Measurements from ENCODE around the gene MYO3B. TPM values are rescaled to one million over a fixed set of nuclear protein-coding genes. Genes with fewer than 3 reads are reported as not detected.

Gene MYO3B
- total RNA-seq, 1 donor from 2014 or later: not detected

GRCh38 chr2:170562928-170563327 lies 385.0 kb downstream of the MYO3B start:
- no peak for TF ChIP-seq CTCF (IDR thresholded peaks at IDR 0.05)
- no peak for DNase-seq (ENCODE audit: low spot score)
- Mint-ChIP-seq H3K4me3 (ENCODE audit: unreplicated experiment) (no peak overlapping the region), H3K27me3 (ENCODE audit: low read depth) (peaks cover 42% of the 10 kb centered on the region), H3K9me3 (ENCODE audit: low read depth) (no peaks in the 10 kb centered on the region), H3K27ac (ENCODE audit: unreplicated experiment) (no peak overlapping the region), H3K4me1 (ENCODE audit: low read depth) (no peaks in the 10 kb centered on the region), H3K36me3 (ENCODE audit: low read depth) (no peaks in the 10 kb centered on the region)

- H3K9me3 Mint-ChIP-seq (ENCODE audit: low read depth): no peaks in the 10 kb centered on the region
- H3K27ac Mint-ChIP-seq (ENCODE audit: unreplicated experiment): no peak overlapping the region
- no peak for DNase-seq (ENCODE audit: low spot score)
- no peak overlapping the region for H3K4me3 Mint-ChIP-seq (ENCODE audit: unreplicated experiment)
- TF ChIP-seq CTCF (IDR thresholded peaks at IDR 0.05): no peak
- no peaks in the 10 kb centered on the region for H3K36me3 Mint-ChIP-seq (ENCODE audit: low read depth)
- peaks cover 42% of the 10 kb centered on the region for H3K27me3 Mint-ChIP-seq (ENCODE audit: low read depth)
- no peaks in the 10 kb centered on the region for H3K4me1 Mint-ChIP-seq (ENCODE audit: low read depth)
Measured at GRCh38 chr2:170563401-170563800, 385.5 kb downstream of the MYO3B start.

GRCh38 chr2:170566138-170566537 lies 388.2 kb downstream of the MYO3B start:
- no peaks in the 10 kb centered on the region for H3K36me3 Mint-ChIP-seq (ENCODE audit: low read depth)
- DNase-seq (ENCODE audit: low spot score): no peak
- no peaks in the 10 kb centered on the region for H3K9me3 Mint-ChIP-seq (ENCODE audit: low read depth)
- no peaks in the 10 kb centered on the region for H3K4me1 Mint-ChIP-seq (ENCODE audit: low read depth)
- peaks cover 36% of the 10 kb centered on the region for H3K27me3 Mint-ChIP-seq (ENCODE audit: low read depth)
- H3K27ac Mint-ChIP-seq (ENCODE audit: unreplicated experiment): no peak overlapping the region
- TF ChIP-seq CTCF (IDR thresholded peaks at IDR 0.05): no peak
- no peak overlapping the region for H3K4me3 Mint-ChIP-seq (ENCODE audit: unreplicated experiment)

- TF ChIP-seq CTCF (IDR thresholded peaks at IDR 0.05): no peak
- Mint-ChIP-seq H3K9me3 (ENCODE audit: low read depth) (no peaks in the 10 kb centered on the region), H3K27ac (ENCODE audit: unreplicated experiment) (no peak overlapping the region), H3K27me3 (ENCODE audit: low read depth) (peaks cover 34% of the 10 kb centered on the region), H3K36me3 (ENCODE audit: low read depth) (peaks cover 3% of the 10 kb centered on the region), H3K4me1 (ENCODE audit: low read depth) (no peaks in the 10 kb centered on the region), H3K4me3 (ENCODE audit: unreplicated experiment) (no peak overlapping the region)
- no peak for DNase-seq (ENCODE audit: low spot score)
Measured at GRCh38 chr2:170567429-170567828, 389.5 kb downstream of the MYO3B start.

- no peak for TF ChIP-seq CTCF (IDR thresholded peaks at IDR 0.05)
- Mint-ChIP-seq H3K27me3 (ENCODE audit: low read depth) (peaks cover 28% of the 10 kb centered on the region), H3K4me3 (ENCODE audit: unreplicated experiment) (no peak overlapping the region), H3K4me1 (ENCODE audit: low read depth) (no peaks in the 10 kb centered on the region), H3K36me3 (ENCODE audit: low read depth) (peaks cover 3% of the 10 kb centered on the region), H3K27ac (ENCODE audit: unreplicated experiment) (no peak overlapping the region), H3K9me3 (ENCODE audit: low read depth) (no peaks in the 10 kb centered on the region)
- DNase-seq (ENCODE audit: low spot score): no peak
Measured at GRCh38 chr2:170568511-170568910, 390.6 kb downstream of the MYO3B start.

Data from chondrocyte (in vitro differentiated cells).